Neuronal stem cell (in vitro differentiated cells): ENCODE data around the gene POP7.
"Not testable (repeated sequence)": the region's sequence is repeated elsewhere in the genome, so short reads cannot be mapped to it uniquely, and the experiment has no call there.

ENCODE experiments used
- DNase-seq: peaks from one replicate; pipeline ENCODE4 v3.0.0-alpha.2; 2013; ENCODE audit warnings: low spot score
- H2AFZ ChIP-seq: one replicate; pipeline ENCODE4 v1.6.1; 2013; ENCODE audit warnings: mild to moderate bottlenecking, low read length, inconsistent platforms
- H2AK5ac ChIP-seq: 2 replicates; pipeline ENCODE4 v1.6.1; 2013; ENCODE audit warnings: low read depth, mild to moderate bottlenecking, inconsistent platforms, low read length, moderate library complexity, mixed read lengths
- H2BK120ac ChIP-seq: 2 replicates; pipeline ENCODE4 v1.6.1; 2013; ENCODE audit warnings: low read depth, mild to moderate bottlenecking, inconsistent platforms, low read length, moderate library complexity, mixed read lengths
- H2BK12ac ChIP-seq: one replicate; pipeline ENCODE4 v1.6.1; 2013; ENCODE audit warnings: low read length, inconsistent platforms
- H2BK15ac ChIP-seq: 2 replicates; pipeline ENCODE4 v1.6.1; 2013; ENCODE audit warnings: mild to moderate bottlenecking, low read length, inconsistent platforms, mixed read lengths
- H2BK5ac ChIP-seq: one replicate; pipeline ENCODE4 v1.6.1; 2013; ENCODE audit warnings: inconsistent platforms, mild to moderate bottlenecking, low read length, moderate library complexity
- H3K14ac ChIP-seq: one replicate; pipeline ENCODE4 v1.6.1; 2013; ENCODE audit warnings: low read length, inconsistent platforms
- H3K18ac ChIP-seq: 2 replicates; pipeline ENCODE4 v1.6.1; 2013; ENCODE audit warnings: low read length, inconsistent platforms
- H3K23ac ChIP-seq: 2 replicates; pipeline ENCODE4 v1.6.1; 2013; ENCODE audit warnings: low read depth, mild to moderate bottlenecking, mixed read lengths, low read length, inconsistent platforms; ENCODE audit not compliant: poor library complexity
- H3K27ac ChIP-seq: replicated peaks from 3 replicates; pipeline ENCODE4 v1.5.1; 2013; ENCODE audit warnings: low read length, inconsistent platforms
- H3K27me3 ChIP-seq, 3 experiments: 2 replicates each; pipeline ENCODE4 v1.6.1; 2013; ENCODE audit warnings: low read length in 3 of 3, mild to moderate bottlenecking in 2 of 3, inconsistent platforms in 1 of 3, low read depth in 1 of 3, mixed read lengths in 1 of 3, moderate library complexity in 1 of 3; ENCODE audit not compliant: control insufficient read depth in 3 of 3, insufficient read depth in 3 of 3
- H3K36me3 ChIP-seq, 2 donors: replicated peaks in 1 of 2; 2 replicates each; pipeline ENCODE4 v1.6.1; 2013; ENCODE audit warnings: low read length in 2 of 2; ENCODE audit not compliant: control insufficient read depth in 2 of 2, insufficient read depth in 2 of 2
- H3K4ac ChIP-seq: 2 replicates; pipeline ENCODE4 v1.6.1; 2013; ENCODE audit warnings: inconsistent platforms, mild to moderate bottlenecking, low read length, moderate library complexity
- H3K4me1 ChIP-seq, 2 donors: 1 replicate in 1 of 2; 2 replicates in 1 of 2; pipeline ENCODE4 v1.6.1; 2013; ENCODE audit warnings: low read length in 2 of 2, low read depth in 1 of 2; ENCODE audit not compliant: control insufficient read depth in 2 of 2, insufficient read depth in 1 of 2
- H3K4me2 ChIP-seq: one replicate; pipeline ENCODE4 v1.6.1; 2013; ENCODE audit warnings: mild to moderate bottlenecking, low read length, inconsistent platforms; ENCODE audit not compliant: insufficient read depth, poor library complexity, severe bottlenecking
- H3K4me3 ChIP-seq, 2 donors: 2 replicates each; pipeline ENCODE4 v1.5.1; 2013; ENCODE audit warnings: low read length in 2 of 2, mild to moderate bottlenecking in 2 of 2, inconsistent platforms in 1 of 2, moderate library complexity in 1 of 2
- H3K79me1 ChIP-seq: one replicate; pipeline ENCODE4 v1.6.1; 2013; ENCODE audit warnings: low read depth, mild to moderate bottlenecking, inconsistent platforms, low read length, moderate library complexity
- H3K9ac ChIP-seq: one replicate; pipeline ENCODE4 v1.6.1; 2013; ENCODE audit warnings: mild to moderate bottlenecking, low read depth, low read length, inconsistent platforms; ENCODE audit not compliant: poor library complexity
- H3K9me3 ChIP-seq, 2 donors: replicated peaks in 1 of 2; 2 replicates each; pipeline versions ENCODE3 to v1.6.1; 2013; ENCODE audit warnings: low read length in 2 of 2, mild to moderate bottlenecking in 2 of 2, inconsistent platforms in 1 of 2, low read depth in 1 of 2, mixed read lengths in 1 of 2, moderate library complexity in 1 of 2; ENCODE audit not compliant: control insufficient read depth in 2 of 2, insufficient read depth in 1 of 2
- H4K8ac ChIP-seq: one replicate; pipeline ENCODE4 v1.6.1; 2013; ENCODE audit warnings: low read depth, mild to moderate bottlenecking, inconsistent platforms, low read length, moderate library complexity
- H4K91ac ChIP-seq: one replicate; pipeline ENCODE4 v1.6.1; 2013; ENCODE audit warnings: low read length, low read depth, mild to moderate bottlenecking, inconsistent platforms; ENCODE audit not compliant: poor library complexity
- WGBS, 2 donors: extraction: QIAGEN DNeasy Blood & Tissue Kit; methylation state at CpG; one replicate each; pipeline ENCODE4 v1.1.7; 2013; ENCODE audit warnings: missing lambda C conversion rate in 2 of 2, mixed read lengths in 1 of 2; ENCODE audit not compliant: insufficient read length in 2 of 2, insufficient replicate concordance in 1 of 2; ENCODE audit errors: extremely low coverage in 2 of 2; 5-methylcytosine and 5-hydroxymethylcytosine counted together

The POP7 gene

DNA sequence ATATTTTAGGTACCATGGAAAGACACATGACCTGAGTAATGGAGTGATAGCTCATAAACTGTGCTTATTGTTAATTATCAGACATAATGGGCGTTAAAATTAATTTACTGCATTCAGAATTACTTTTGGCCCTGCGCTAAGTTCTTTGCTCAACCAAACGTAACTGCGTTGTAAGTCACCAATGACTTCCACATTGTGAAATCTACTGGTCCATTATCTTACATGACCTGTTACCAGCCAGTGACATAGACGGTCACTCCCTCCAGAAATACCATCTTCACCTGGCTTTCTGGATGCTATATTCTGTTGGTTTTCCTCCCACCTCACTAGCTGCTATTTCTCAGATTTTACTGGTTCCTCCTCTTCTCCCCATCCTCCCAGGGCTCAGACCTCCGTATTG lies 6.9 kb upstream of the POP7 start:
- Histone ChIP-seq H3K27ac (no peak overlapping the region), H4K8ac (no peak overlapping the region), H2AK5ac (no peak overlapping the region), H3K4me2 (no peak overlapping the region), H2BK120ac (no peak overlapping the region), H2BK12ac (no peak overlapping the region), H3K4me3 (no peak overlapping the region), H3K4ac (no peak overlapping the region), H3K18ac (no peak overlapping the region), H3K9ac (peak overlapping the region; percentile 1), H3K9me3 (no peaks in the 10 kb centered on the region), H3K23ac (no peak overlapping the region), H3K4me1 (no peaks in the 10 kb centered on the region), H2AFZ (no peak overlapping the region), H2BK15ac (no peak overlapping the region), H4K91ac (no peak overlapping the region), H2BK5ac (no peak overlapping the region), H3K27me3 (peaks cover 0 to 2% (median 0%) of the 10 kb centered on the region in 3 experiments), H3K79me1 (no peaks in the 10 kb centered on the region), H3K36me3 (no peaks in the 10 kb centered on the region), H3K14ac (no peak overlapping the region)
- WGBS, 2 donors = no CpG with 5 or more reads among the region's 6 CpGs
- no peak for DNase-seq

DNA sequence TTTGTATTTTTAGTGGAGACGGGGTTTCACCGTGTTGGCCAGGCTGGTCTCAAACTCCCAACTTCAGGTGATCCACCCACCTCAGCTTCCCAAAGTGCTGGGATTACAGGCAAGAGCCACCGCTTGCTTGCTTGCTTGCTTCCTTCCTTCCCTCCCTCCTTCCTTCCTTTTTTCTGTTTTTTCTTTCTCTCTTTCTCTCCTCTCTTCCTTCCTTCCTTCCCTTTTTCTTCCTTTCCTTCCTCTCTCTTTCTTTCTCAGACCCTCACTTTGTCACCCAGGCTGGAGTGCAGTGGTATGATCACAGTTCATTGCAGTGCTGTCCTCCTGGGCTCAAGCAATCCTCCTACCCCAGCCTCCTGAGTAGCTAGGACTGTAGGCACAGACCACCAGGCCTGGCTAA lies 4.8 kb upstream of the POP7 start:
- not testable (repeated sequence) for H3K4ac ChIP-seq, H3K79me1 ChIP-seq

DNA sequence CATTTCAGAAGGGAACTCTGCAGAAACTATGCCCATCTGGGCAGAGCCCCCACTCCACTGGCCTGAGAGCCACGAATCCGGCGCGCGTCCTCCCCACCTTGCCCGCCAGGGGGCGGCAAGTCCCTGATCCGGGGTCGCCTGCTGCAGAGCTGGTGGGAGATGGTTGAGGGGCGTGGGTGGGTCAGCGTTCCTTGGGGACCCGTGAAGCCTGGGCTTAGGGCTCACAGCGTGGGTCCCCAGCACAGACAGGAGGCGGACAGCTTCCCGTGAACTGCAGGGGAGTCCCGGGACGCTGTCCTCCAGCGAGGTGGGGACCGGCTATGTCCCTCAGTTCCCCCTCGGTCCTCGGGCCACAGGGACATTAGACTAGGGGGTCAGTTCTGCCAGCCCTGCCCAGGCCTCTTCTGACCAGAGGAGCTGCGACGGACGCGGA lies 585 bp upstream of the POP7 start:
- H3K4me2 ChIP-seq = peak overlapping the region; percentile 99
- peak overlapping the region; percentile 99 for H3K23ac ChIP-seq
- DNase-seq = peak; percentile 87
- H3K79me1 ChIP-seq = peaks cover 15% of the 10 kb centered on the region
- H3K18ac ChIP-seq = peak overlapping the region; percentile 97
- no CpG with 5 or more reads among the region's 25 CpGs for WGBS, 2 donors
- H2AFZ ChIP-seq = peak overlapping the region; percentile 91
- peak overlapping the region; percentile 94 for H2BK5ac ChIP-seq
- H3K9ac ChIP-seq = peak overlapping the region; percentile 99
- H3K4me1 ChIP-seq = peaks cover 10 to 12% of the 10 kb centered on the region in 2 donors
- no peak overlapping the region for H2BK15ac ChIP-seq
- H2BK120ac ChIP-seq = peak overlapping the region; percentile 73
- H3K27ac ChIP-seq = peak overlapping the region; percentile 85
- H4K91ac ChIP-seq = no peak overlapping the region
- no peaks in the 10 kb centered on the region for H3K9me3 ChIP-seq
- no peak overlapping the region for H4K8ac ChIP-seq
- H2BK12ac ChIP-seq = peak overlapping the region; percentile 41
- H3K14ac ChIP-seq = no peak overlapping the region
- no peak overlapping the region for H2AK5ac ChIP-seq
- peak overlapping the region; percentile 10 for H3K4ac ChIP-seq
- H3K27me3 ChIP-seq = no peaks in the 10 kb centered on the region
- peak overlapping the region; percentile 84 to 88 for H3K4me3 ChIP-seq
- peaks cover 10 to 24% of the 10 kb centered on the region in 2 donors for H3K36me3 ChIP-seq

More for the DNA sequence above, 4.8 kb upstream of the POP7 start:
- not testable (repeated sequence) for H2BK5ac ChIP-seq, H3K14ac ChIP-seq, H4K8ac ChIP-seq, H2BK12ac ChIP-seq, H3K4me3 ChIP-seq, H2BK15ac ChIP-seq, H3K18ac ChIP-seq, H3K9me3 ChIP-seq, H3K27me3 ChIP-seq, H3K27ac ChIP-seq, DNase-seq, H3K23ac ChIP-seq, H2AFZ ChIP-seq, H3K4me2 ChIP-seq, H2AK5ac ChIP-seq, H2BK120ac ChIP-seq, H3K9ac ChIP-seq, H3K4me1 ChIP-seq, H3K36me3 ChIP-seq, H4K91ac ChIP-seq
- no CpG with 5 or more reads among the region's 3 CpGs for WGBS, 2 donors

DNA sequence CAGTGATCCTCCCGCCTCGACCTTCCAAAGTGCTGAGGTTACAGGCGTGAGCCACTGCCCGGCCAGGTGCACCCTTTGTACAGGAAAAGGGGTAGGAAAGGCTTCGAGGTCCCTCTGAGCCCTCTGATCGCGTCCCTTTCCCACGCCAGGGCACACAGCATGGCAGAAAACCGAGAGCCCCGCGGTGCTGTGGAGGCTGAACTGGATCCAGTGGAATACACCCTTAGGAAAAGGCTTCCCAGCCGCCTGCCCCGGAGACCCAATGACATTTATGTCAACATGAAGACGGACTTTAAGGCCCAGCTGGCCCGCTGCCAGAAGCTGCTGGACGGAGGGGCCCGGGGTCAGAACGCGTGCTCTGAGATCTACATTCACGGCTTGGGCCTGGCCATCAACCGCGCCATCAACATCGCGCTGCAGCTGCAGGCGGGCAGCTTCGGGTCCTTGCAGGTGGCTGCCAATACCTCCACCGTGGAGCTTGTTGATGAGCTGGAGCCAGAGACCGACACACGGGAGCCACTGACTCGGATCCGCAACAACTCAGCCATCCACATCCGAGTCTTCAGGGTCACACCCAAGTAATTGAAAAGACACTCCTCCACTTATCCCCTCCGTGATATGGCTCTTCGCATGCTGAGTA lies 871 bp downstream of the POP7 start:
- Histone ChIP-seq H3K9ac (peak overlapping the region; percentile 99), H3K4me3 (peak overlapping the region; percentile 84 to 90), H3K27ac (no peak overlapping the region), H4K91ac (peak overlapping the region; percentile 30), H3K4me1 (peaks cover 10 to 12% of the 10 kb centered on the region in 2 donors), H3K4ac (no peak overlapping the region), H2BK5ac (no peak overlapping the region), H3K18ac (no peak overlapping the region), H2BK15ac (no peak overlapping the region), H3K14ac (peak overlapping the region; percentile 8), H3K9me3 (no peaks in the 10 kb centered on the region), H2AK5ac (peak overlapping the region; percentile 88), H3K79me1 (peaks cover 15% of the 10 kb centered on the region), H3K4me2 (peak overlapping the region; percentile 77), H2AFZ (peak overlapping the region; percentile 91), H2BK120ac (no peak overlapping the region), H3K23ac (peak overlapping the region; percentile 99), H2BK12ac (no peak overlapping the region), H3K27me3 (no peaks in the 10 kb centered on the region), H3K36me3 (peaks cover 10 to 24% of the 10 kb centered on the region in 2 donors), H4K8ac (no peak overlapping the region)
- WGBS, 2 donors = no CpG with 5 or more reads among the region's 34 CpGs
- DNase-seq = no peak
